Activated naive CD8-positive, alpha-beta T cell treated with anti-CD3 and anti-CD28 coated beads, Interleukin-2, amount 10 ng/mL, durations not matched to agents 7 days and 5 days (primary cell): Measurements from ENCODE around the gene GFAP. TPM values are rescaled to one million over a fixed set of nuclear protein-coding genes. Genes with fewer than 3 reads are reported as not detected.

Experiments
- ATAC-seq: fragments of 150-1000 bp; cut with Tn5 transposase; one replicate; pipeline ENCODE4 v1.10.0; 2021; ENCODE audit warnings: low read depth, moderate library complexity
- POLR2A ChIA-PET: fragments of 350-600 bp; sonication (Branson Sonifier 250); formaldehyde crosslinking; loops from one replicate; lab custom pipeline; 2021; ENCODE audit warnings: antibody characterized with exemption; lab: Charles Lee
- DNase-seq: peaks from one replicate; pipeline ENCODE4 v3.0.0; 2021
- H3K27ac Mint-ChIP-seq: one replicate; pipeline ENCODE4 v1.8.0; 2022; ENCODE audit warnings: mild to moderate bottlenecking, mixed read lengths
- H3K27me3 Mint-ChIP-seq: one replicate; pipeline ENCODE4 v1.8.0; 2022; ENCODE audit warnings: mild to moderate bottlenecking, moderate library complexity, mixed read lengths
- H3K36me3 Mint-ChIP-seq: one replicate; pipeline ENCODE4 v1.8.0; 2021; ENCODE audit warnings: mild to moderate bottlenecking, mixed read lengths
- H3K4me1 Mint-ChIP-seq: one replicate; pipeline ENCODE4 v1.8.0; 2021; ENCODE audit warnings: mixed read lengths
- H3K4me3 Mint-ChIP-seq: one replicate; pipeline ENCODE4 v1.8.0; 2022; ENCODE audit warnings: mild to moderate bottlenecking, moderate library complexity, mixed read lengths
- H3K9me3 Mint-ChIP-seq: one replicate; pipeline ENCODE4 v1.8.0; 2021; ENCODE audit warnings: mixed read lengths
- total RNA-seq, 2 experiments: library from RNA; stranded (reverse); gene quantifications; one replicate each; pipeline ENCODE4 v1.2.3, GENCODE V29; 2021

GFAP gene
- total RNA-seq, 2 experiments from 2014 or later = not detected

DNA sequence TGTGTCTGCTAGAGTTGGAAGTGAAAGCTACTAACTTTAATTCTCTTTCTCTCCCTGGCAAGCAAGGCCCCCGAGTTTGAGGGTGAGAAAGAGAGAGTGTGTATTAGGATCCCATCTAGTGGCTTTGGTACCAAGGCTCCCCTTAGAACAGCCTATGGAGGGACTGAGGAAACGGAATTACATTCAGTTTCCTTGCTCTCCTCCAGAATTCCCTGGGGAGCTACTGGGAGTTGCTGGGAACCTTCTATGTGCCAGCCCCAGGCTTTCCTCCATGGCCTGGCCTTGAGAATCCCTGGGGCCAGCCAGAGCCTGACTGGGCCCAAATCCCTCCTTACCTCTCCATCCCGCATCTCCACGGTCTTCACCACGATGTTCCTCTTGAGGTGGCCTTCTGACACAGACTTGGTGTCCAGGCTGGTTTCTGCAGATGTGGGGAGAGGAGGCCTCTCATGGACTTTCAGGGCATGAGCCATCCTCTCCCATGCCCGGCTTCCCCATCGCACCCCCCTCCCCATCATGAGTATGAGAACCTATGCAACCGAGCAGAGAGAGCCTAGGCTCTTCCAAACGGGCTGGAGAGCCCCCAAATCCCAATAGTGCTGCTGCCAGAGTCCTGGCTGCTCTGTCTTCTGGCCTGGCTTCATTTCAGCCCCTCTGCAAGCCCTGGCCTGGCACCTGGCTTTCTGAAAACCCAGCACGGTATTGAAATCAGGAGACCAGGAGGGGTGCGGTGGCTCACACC lies 7.4 kb downstream of the GFAP start:
- peaks cover 4% of the 10 kb centered on the region for H3K4me1 Mint-ChIP-seq
- no peak overlapping the region for H3K4me3 Mint-ChIP-seq
- no peak overlapping the region for H3K27ac Mint-ChIP-seq
- H3K27me3 Mint-ChIP-seq = peaks cover 19% of the 10 kb centered on the region
- POLR2A ChIA-PET = no interaction called here
- no peaks in the 10 kb centered on the region for H3K9me3 Mint-ChIP-seq
- DNase-seq = no peak
- no peak for ATAC-seq
- no peaks in the 10 kb centered on the region for H3K36me3 Mint-ChIP-seq

DNA sequence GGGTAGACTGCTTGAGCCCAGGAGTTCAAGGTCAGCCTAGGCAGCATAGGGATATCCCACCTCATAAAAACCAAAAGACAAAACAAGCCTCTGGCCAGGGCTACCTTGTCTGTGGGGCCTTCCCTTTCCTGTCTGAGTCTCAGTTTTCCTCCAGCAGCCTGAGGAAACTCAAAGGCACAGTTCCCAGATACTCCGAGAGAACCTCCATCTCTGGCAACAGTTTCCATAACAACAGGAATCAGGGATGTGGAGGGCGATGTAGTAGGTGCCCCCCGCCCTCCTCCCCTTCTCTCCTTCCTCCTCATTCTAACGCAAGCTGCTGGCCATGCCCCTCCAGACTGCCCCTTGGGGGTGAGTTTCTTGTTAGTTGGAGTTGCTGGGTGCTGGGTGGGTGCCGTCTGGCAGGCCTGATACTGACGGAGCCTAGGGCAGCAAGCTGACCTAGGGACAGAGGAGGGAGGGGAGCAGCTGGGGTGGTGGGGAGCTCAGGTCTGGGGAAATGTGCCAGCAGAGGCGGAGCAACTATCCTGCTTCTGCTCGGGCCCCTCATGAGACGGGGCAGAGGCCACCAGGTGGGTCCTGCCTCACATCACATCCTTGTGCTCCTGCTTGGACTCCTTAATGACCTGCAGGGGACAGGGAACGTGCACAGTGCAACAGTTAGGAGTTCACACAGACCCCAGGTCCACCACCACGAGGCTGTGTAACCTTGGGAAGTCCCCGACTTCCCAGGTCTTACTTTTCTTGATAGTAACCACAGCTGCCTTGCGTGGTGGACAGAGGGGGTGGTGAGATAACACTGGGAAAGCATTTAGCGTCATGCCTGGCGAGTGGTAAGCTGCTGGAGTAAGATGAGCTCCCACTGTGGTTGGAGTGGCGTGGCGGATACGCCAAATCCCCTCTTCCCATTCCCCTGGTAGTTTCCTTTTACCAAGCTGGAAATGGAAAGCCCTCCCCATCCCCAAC lies 8.3 kb downstream of the GFAP start:
- no peak overlapping the region for H3K4me3 Mint-ChIP-seq
- peaks cover 11% of the 10 kb centered on the region for H3K27me3 Mint-ChIP-seq
- ATAC-seq (no peak), DNase-seq (no peak)
- H3K36me3 Mint-ChIP-seq = no peaks in the 10 kb centered on the region
- H3K4me1 Mint-ChIP-seq = peaks cover 4% of the 10 kb centered on the region
- H3K9me3 Mint-ChIP-seq = no peaks in the 10 kb centered on the region
- POLR2A ChIA-PET = no interaction called here
- H3K27ac Mint-ChIP-seq = no peak overlapping the region

DNA sequence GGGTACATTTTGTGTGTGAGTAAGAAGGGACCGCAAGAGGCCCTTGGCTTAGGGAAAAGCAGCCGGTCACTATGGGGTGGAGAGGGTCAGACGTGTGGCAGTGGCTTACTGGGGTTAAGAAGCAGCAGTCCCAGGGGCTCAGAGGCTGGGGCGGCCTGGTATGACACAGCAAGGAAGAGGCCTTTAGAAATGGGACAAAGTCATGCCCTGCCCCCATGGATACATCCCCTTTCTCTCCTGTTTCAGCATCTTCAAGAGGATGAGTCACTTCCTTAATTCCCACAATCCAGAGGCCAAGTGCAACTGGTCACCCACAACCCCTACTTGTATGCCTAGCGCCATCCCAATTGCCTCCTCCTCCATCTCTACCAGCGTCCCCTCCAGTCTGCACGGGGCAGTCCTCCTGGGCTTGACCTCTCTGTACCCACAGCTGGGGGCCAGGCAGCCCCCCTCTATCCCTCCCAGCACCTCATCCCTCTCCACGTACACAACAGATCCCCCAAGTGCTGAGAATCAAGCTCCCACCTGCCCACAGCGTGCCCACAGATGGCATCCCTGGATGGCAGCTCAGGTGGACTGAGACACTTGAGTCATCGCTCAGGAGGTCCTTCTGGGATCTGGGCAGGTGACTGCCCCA lies 9.2 kb downstream of the GFAP start:
- Mint-ChIP-seq H3K9me3 (no peaks in the 10 kb centered on the region), H3K4me3 (no peak overlapping the region), H3K36me3 (no peaks in the 10 kb centered on the region), H3K27me3 (peaks cover 8% of the 10 kb centered on the region), H3K4me1 (peaks cover 4% of the 10 kb centered on the region), H3K27ac (no peak overlapping the region)
- ATAC-seq (no peak), DNase-seq (no peak)
- POLR2A ChIA-PET = no interaction called here

DNA sequence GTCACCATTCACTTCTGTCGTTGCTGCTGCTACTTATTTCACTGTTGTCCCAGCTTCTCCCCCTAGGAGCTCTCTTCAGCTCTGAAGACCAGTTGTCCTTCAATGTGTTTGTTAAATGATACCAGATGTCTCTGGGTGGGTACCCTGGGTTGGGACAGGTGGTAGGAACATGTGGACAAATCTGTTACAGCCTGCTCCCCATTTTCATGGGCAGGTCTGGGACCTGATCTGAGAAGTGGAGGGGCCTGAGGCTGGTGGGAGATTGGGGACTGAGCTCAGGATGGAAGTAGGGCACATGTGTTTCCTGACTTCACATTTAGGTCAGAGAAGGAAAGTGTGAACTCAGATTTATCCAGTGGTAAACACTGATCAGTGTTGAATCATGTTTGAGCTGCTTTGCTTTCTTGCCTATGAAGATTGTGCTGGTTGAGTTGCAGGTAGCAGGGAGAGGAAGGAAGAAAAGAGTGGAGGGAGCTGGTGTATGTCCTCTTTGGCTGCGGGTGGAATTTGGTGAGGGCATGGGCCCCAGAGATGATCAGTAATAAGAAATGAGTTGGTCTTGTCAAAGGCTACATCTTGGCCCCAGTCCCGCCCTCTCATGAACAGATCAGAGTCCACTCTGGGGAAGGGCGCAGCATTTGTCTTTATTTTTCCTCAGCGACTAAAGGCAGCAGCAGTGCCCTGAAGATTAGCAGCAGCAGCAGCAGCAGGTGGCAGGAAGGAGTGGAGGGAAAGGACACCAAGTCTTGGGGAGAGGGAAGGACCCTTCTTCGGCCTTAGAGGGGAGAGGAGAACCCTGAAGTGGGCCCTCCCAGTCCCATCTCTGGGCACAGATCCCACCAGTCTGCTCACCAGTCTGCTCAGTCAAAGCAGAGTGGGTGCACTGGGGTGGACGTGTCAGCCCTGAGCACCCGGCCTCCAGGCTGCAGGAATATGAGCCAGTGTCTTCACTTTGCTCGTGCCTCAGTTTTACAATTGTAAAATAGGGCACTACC lies 10.0 kb downstream of the GFAP start:
- no peaks in the 10 kb centered on the region for H3K36me3 Mint-ChIP-seq
- DNase-seq = no peak
- H3K4me3 Mint-ChIP-seq = no peak overlapping the region
- peaks cover 4% of the 10 kb centered on the region for H3K4me1 Mint-ChIP-seq
- no peak overlapping the region for H3K27ac Mint-ChIP-seq
- ATAC-seq = no peak
- peaks cover 8% of the 10 kb centered on the region for H3K27me3 Mint-ChIP-seq
- H3K9me3 Mint-ChIP-seq = no peaks in the 10 kb centered on the region
- POLR2A ChIA-PET = no interaction called here

GRCh38 chr17:44904001-44904984 lies 11.0 kb downstream of the GFAP start:
- Mint-ChIP-seq H3K4me3 (no peak overlapping the region), H3K9me3 (no peaks in the 10 kb centered on the region), H3K27ac (no peak overlapping the region), H3K27me3 (peaks cover 13% of the 10 kb centered on the region), H3K4me1 (peaks cover 7% of the 10 kb centered on the region), H3K36me3 (no peaks in the 10 kb centered on the region)
- DNase-seq = no peak
- no peak for ATAC-seq
- POLR2A ChIA-PET = no interaction called here

- H3K36me3 Mint-ChIP-seq = peaks cover 4% of the 10 kb centered on the region
- H3K4me3 Mint-ChIP-seq = no peak overlapping the region
- H3K27me3 Mint-ChIP-seq = peaks cover 13% of the 10 kb centered on the region
- POLR2A ChIA-PET = interaction anchor here (0.8 kb wide), 1 partner anchor 8 kb away, joined by 3 read pairs; no protein-coding TSS in a partner anchor
- peaks cover 14% of the 10 kb centered on the region for H3K4me1 Mint-ChIP-seq
- no peak for ATAC-seq
- no peak overlapping the region for H3K27ac Mint-ChIP-seq
- H3K9me3 Mint-ChIP-seq = no peaks in the 10 kb centered on the region
- DNase-seq = no peak
Measured at GRCh38 chr17:44903012-44903685, 12.2 kb downstream of the GFAP start.

- peaks cover 4% of the 10 kb centered on the region for H3K36me3 Mint-ChIP-seq
- H3K4me3 Mint-ChIP-seq = no peak overlapping the region
- DNase-seq (no peak), ATAC-seq (no peak)
- peaks cover 15% of the 10 kb centered on the region for H3K4me1 Mint-ChIP-seq
- H3K27ac Mint-ChIP-seq = no peak overlapping the region
- POLR2A ChIA-PET = interaction anchor here (0.8 kb wide), 1 partner anchor 9 kb away, joined by 3 read pairs; no protein-coding TSS in a partner anchor
- peaks cover 13% of the 10 kb centered on the region for H3K27me3 Mint-ChIP-seq
- H3K9me3 Mint-ChIP-seq = no peaks in the 10 kb centered on the region
Measured at GRCh38 chr17:44902135-44902760, 13.1 kb downstream of the GFAP start.

- Mint-ChIP-seq H3K27me3 (peaks cover 13% of the 10 kb centered on the region), H3K27ac (no peak overlapping the region), H3K4me1 (peaks cover 15% of the 10 kb centered on the region), H3K9me3 (no peaks in the 10 kb centered on the region), H3K36me3 (peaks cover 4% of the 10 kb centered on the region), H3K4me3 (no peak overlapping the region)
- POLR2A ChIA-PET = no interaction called here
- ATAC-seq (no peak), DNase-seq (no peak)
Measured at GRCh38 chr17:44901411-44901921, 13.8 kb downstream of the GFAP start.

DNA sequence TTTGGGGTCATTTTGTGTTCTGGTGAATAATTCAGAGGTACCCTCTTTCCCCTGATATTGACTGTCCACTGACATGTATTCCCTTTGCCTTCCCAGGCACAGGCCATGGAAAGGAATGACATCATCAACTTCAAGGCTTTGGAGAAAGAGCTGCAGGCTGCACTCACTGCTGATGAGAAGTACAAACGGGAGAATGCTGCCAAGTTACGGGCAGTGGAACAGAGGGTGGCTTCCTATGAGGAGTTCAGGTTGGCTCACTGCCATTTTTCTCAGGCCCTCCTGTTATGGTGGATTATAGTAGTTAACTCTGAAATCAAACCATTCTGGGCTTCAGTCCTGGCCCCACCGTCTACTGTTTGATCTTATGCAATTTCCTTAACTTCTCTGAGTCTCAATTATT lies 14.4 kb downstream of the GFAP start:
- peaks cover 13% of the 10 kb centered on the region for H3K27me3 Mint-ChIP-seq
- peaks cover 6% of the 10 kb centered on the region for H3K36me3 Mint-ChIP-seq
- no peak overlapping the region for H3K4me3 Mint-ChIP-seq
- DNase-seq = no peak
- POLR2A ChIA-PET = no interaction called here
- no peaks in the 10 kb centered on the region for H3K9me3 Mint-ChIP-seq
- no peak for ATAC-seq
- H3K27ac Mint-ChIP-seq = no peak overlapping the region
- peaks cover 18% of the 10 kb centered on the region for H3K4me1 Mint-ChIP-seq

GRCh38 chr17:44899074-44899782 lies 16.1 kb downstream of the GFAP start, which contains the start of gene EFTUD2:
TSS of gene EFTUD2 (minus strand) at chr17:44899445. CDS start at chr17:44894521, 4,924 bp downstream.
- ATAC-seq (peak; percentile 89), DNase-seq (peak; percentile 95)
- peak within 1 kb of the TSS; percentile 98 for H3K27ac Mint-ChIP-seq
- peaks cover 24% of the 10 kb centered on the region for H3K4me1 Mint-ChIP-seq
- POLR2A ChIA-PET = interaction anchor here (0.5 to 1.7 kb wide), 10 partner anchors 11 to 210 kb away, joined by 3 to 9 read pairs (median 4); partner anchors contain the start of genes CCDC43 and NMT1
- H3K27me3 Mint-ChIP-seq = peaks cover 13% of the 10 kb centered on the region
- H3K4me3 Mint-ChIP-seq = peak within 1 kb of the TSS; percentile 100
- H3K36me3 Mint-ChIP-seq = peaks cover 12% of the 10 kb centered on the region
- H3K9me3 Mint-ChIP-seq = no peaks in the 10 kb centered on the region
